Measurements from ENCODE around the gene NXPH3. TPM values are rescaled to one million over a fixed set of nuclear protein-coding genes. Genes with fewer than 3 reads are reported as not detected.

Gene NXPH3
- total and polyA plus RNA-seq, 2 experiments from 2014 or later, result 0.77 to 1.2 TPM

DNA sequence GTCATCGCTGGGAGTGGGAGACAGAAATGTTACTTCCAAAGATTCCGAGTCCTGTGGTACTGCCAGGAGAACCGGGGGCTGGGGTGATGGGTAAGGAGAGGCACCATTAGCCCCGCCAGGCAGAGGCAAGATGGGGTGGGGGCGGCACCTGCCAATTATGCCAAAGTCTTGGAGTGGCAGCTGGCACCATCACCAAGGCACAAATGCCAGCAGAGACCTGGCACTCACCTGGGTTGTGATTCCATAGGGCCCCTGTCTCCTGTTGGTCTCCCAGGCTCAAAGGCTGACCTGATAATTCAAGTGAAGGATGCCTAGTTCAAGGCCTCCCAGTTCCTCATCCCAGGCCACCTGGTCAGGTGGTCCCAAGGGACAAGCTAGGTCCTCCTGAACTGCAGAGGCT, 7.6 kb downstream of the NXPH3 start:
- Histone ChIP-seq H3K4me3 (no peak overlapping the region), H3K79me2 (no peaks in the 10 kb centered on the region), H3K27ac (no peak overlapping the region), H3K4me2 (no peak overlapping the region), H3K36me3 (replicated peaks; ENCODE audit: insufficient read depth, low read depth) (no peaks in the 10 kb centered on the region), H3K4me1 (ENCODE audit: insufficient read depth) (no peaks in the 10 kb centered on the region), H4K20me1 (ENCODE audit: insufficient read depth, poor library complexity, severe bottlenecking) (no peaks in the 10 kb centered on the region), H3K27me3 (no peaks in the 10 kb centered on the region), H2AFZ (no peak overlapping the region), H3K9me3 (ENCODE audit: low read depth) (no peaks in the 10 kb centered on the region), H3K9me2 (replicated peaks; ENCODE audit: insufficient read depth) (no peaks in the 10 kb centered on the region)
- 95% methylated on average over 5 of the region's 5 CpGs for WGBS (ENCODE audit: low lambda C conversion rate, missing lambda C conversion rate)
- no peak for DNase-seq (ENCODE audit: low spot score)
- no peak for TF ChIP-seq EZH2phosphoT487 (IDR thresholded peaks at IDR 0.05; ENCODE audit: low read depth, severe bottlenecking, unreplicated experiment)
- TF ChIP-seq, protein P1, sequence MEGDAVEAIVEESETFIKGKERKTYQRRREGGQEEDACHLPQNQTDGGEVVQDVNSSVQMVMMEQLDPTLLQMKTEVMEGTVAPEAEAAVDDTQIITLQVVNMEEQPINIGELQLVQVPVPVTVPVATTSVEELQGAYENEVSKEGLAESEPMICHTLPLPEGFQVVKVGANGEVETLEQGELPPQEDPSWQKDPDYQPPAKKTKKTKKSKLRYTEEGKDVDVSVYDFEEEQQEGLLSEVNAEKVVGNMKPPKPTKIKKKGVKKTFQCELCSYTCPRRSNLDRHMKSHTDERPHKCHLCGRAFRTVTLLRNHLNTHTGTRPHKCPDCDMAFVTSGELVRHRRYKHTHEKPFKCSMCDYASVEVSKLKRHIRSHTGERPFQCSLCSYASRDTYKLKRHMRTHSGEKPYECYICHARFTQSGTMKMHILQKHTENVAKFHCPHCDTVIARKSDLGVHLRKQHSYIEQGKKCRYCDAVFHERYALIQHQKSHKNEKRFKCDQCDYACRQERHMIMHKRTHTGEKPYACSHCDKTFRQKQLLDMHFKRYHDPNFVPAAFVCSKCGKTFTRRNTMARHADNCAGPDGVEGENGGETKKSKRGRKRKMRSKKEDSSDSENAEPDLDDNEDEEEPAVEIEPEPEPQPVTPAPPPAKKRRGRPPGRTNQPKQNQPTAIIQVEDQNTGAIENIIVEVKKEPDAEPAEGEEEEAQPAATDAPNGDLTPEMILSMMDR (IDR thresholded peaks at IDR 0.05; ENCODE audit: poor library complexity), result no peak
- no peak for TF ChIP-seq EZH2 (IDR thresholded peaks at IDR 0.05; ENCODE audit: borderline replicate concordance)

DNA sequence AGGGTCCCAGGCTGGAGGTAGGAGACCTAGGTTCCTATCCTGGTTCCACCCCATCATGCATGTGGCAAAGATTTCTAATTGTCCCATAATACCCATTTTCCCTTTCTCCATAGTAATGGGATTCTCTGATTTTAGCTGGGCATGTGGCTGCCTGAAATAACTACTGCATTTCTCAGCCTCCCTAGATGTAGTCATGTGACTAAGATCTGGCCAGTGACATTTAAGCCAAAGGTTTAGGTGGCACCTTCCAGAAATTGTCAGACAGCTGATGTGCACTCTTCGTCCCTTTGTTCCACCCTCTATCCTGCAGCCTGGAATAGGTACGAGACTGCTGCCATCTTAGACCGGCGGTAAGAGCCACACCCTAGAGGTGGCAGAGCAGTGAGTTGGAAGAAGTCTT, 8.2 kb downstream of the NXPH3 start:
- Histone ChIP-seq H3K9me2 (replicated peaks; ENCODE audit: insufficient read depth) (no peaks in the 10 kb centered on the region), H3K9me3 (ENCODE audit: low read depth) (no peaks in the 10 kb centered on the region), H3K4me2 (no peak overlapping the region), H3K4me1 (ENCODE audit: insufficient read depth) (no peaks in the 10 kb centered on the region), H3K36me3 (replicated peaks; ENCODE audit: insufficient read depth, low read depth) (no peaks in the 10 kb centered on the region), H4K20me1 (ENCODE audit: insufficient read depth, poor library complexity, severe bottlenecking) (no peaks in the 10 kb centered on the region), H3K79me2 (no peaks in the 10 kb centered on the region), H2AFZ (no peak overlapping the region), H3K27me3 (no peaks in the 10 kb centered on the region), H3K4me3 (no peak overlapping the region), H3K27ac (no peak overlapping the region)
- TF ChIP-seq, protein P1 (IDR thresholded peaks at IDR 0.05; ENCODE audit: poor library complexity), result no peak
- TF ChIP-seq EZH2phosphoT487 (IDR thresholded peaks at IDR 0.05; ENCODE audit: low read depth, severe bottlenecking, unreplicated experiment), result no peak
- TF ChIP-seq EZH2 (IDR thresholded peaks at IDR 0.05; ENCODE audit: borderline replicate concordance), result no peak
- no peak for DNase-seq (ENCODE audit: low spot score)
- 90% methylated on average over 4 of the region's 4 CpGs for WGBS (ENCODE audit: low lambda C conversion rate, missing lambda C conversion rate)

DNA sequence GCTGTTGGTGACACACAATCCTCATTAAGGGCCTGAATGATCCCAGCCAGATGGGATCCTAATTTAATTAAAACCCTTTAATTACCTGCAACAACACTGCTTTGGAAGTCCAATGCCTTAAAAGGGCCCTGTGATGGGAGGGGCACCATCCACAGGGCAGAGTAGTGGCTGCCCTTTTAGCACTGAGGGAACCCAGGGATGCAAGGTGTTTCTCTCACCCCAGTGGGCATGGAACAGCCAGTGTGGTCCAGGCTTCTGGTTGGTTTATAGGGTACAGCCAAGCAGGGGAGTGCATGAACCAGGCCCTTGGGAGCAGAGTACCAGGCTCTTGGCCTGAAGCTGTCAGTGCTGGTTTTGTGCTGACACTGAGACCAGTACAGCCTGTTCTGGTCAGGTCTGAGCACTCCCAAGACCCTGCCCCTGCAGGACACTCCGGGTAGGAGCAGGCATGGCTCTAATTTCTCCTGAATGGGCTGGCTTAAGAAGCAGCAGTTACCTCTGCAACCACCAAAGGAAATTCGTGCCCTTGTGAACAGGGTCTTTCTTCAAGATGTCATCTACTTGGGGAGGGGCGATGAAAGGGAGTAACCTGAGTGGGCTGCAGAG, 9.9 kb downstream of the NXPH3 start:
- H3K4me2 ChIP-seq, result no peak overlapping the region
- H3K27me3 ChIP-seq, result no peaks in the 10 kb centered on the region
- no peak for DNase-seq (ENCODE audit: low spot score)
- 45% methylated on average over 3 of the region's 3 CpGs for WGBS (ENCODE audit: low lambda C conversion rate, missing lambda C conversion rate)
- H3K9me3 ChIP-seq (ENCODE audit: low read depth), result no peaks in the 10 kb centered on the region
- H3K9me2 ChIP-seq (replicated peaks; ENCODE audit: insufficient read depth), result no peaks in the 10 kb centered on the region
- no peak overlapping the region for H3K4me3 ChIP-seq
- no peak overlapping the region for H2AFZ ChIP-seq
- no peaks in the 10 kb centered on the region for H3K4me1 ChIP-seq (ENCODE audit: insufficient read depth)
- no peak overlapping the region for H3K27ac ChIP-seq
- H3K36me3 ChIP-seq (replicated peaks; ENCODE audit: insufficient read depth, low read depth), result no peaks in the 10 kb centered on the region
- no peaks in the 10 kb centered on the region for H3K79me2 ChIP-seq
- TF ChIP-seq EZH2phosphoT487 (IDR thresholded peaks at IDR 0.05; ENCODE audit: low read depth, severe bottlenecking, unreplicated experiment), result no peak
- H4K20me1 ChIP-seq (ENCODE audit: insufficient read depth, poor library complexity, severe bottlenecking), result no peaks in the 10 kb centered on the region

DNA sequence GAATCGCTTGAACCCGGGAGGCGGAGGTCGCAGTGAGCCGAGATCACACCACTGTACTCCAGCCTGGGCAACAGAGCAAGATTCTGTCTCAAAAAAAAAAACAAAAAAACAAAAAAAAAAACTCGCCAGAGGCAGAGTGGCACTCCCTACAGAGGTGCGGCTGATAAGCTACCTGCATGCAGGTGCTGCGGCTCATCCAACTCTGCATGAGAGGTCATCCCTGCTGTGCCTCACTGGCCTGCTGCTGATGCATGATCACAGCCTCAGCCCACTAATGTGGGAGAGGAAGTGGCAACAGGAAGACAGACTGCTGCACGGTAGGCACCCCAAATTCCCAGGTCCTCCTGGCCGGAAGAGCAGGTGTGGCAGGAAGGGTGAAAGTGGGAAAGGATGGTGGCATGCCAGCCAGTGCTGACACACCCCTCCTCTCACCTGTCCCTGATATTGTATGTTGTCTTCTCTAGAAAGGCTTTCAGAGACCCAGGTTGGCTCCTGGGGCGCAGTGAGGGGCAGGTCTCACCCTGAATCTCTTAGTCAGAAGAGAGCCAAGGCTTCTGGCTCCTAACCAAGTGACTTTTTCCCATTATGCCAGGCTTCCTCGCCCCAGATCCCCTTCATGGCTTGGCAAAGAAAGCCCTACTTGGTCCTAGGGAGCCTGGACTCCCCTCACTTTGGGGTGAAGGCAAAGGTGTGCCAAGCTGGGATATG, 11.8 kb downstream of the NXPH3 start:
- Histone ChIP-seq H2AFZ (no peak overlapping the region), H3K4me2 (no peak overlapping the region), H3K4me3 (no peak overlapping the region), H3K79me2 (no peaks in the 10 kb centered on the region), H4K20me1 (ENCODE audit: insufficient read depth, poor library complexity, severe bottlenecking) (no peaks in the 10 kb centered on the region), H3K9me3 (ENCODE audit: low read depth) (no peaks in the 10 kb centered on the region), H3K9me2 (replicated peaks; ENCODE audit: insufficient read depth) (no peaks in the 10 kb centered on the region), H3K27me3 (no peaks in the 10 kb centered on the region), H3K27ac (no peak overlapping the region), H3K4me1 (ENCODE audit: insufficient read depth) (no peaks in the 10 kb centered on the region), H3K36me3 (replicated peaks; ENCODE audit: insufficient read depth, low read depth) (no peaks in the 10 kb centered on the region)
- 96% methylated on average over 12 of the region's 12 CpGs for WGBS (ENCODE audit: low lambda C conversion rate, missing lambda C conversion rate)
- no peak for DNase-seq (ENCODE audit: low spot score)
- TF ChIP-seq, protein P1 (IDR thresholded peaks at IDR 0.05; ENCODE audit: poor library complexity), result no peak
- TF ChIP-seq EZH2phosphoT487 (IDR thresholded peaks at IDR 0.05; ENCODE audit: low read depth, severe bottlenecking, unreplicated experiment), result no peak
- no peak for TF ChIP-seq EZH2 (IDR thresholded peaks at IDR 0.05; ENCODE audit: borderline replicate concordance)
